Measurements from ENCODE around the gene DPH6. TPM values are rescaled to one million over a fixed set of nuclear protein-coding genes. Genes with fewer than 3 reads are reported as not detected.
"Not testable (repeated sequence)": the region's sequence is repeated elsewhere in the genome, so short reads cannot be mapped to it uniquely, and the experiment has no call there.

DPH6 gene
- total RNA-seq, 4 donors from 2014 or later = 7.7 to 12.9 (median 8.5) TPM

DNA sequence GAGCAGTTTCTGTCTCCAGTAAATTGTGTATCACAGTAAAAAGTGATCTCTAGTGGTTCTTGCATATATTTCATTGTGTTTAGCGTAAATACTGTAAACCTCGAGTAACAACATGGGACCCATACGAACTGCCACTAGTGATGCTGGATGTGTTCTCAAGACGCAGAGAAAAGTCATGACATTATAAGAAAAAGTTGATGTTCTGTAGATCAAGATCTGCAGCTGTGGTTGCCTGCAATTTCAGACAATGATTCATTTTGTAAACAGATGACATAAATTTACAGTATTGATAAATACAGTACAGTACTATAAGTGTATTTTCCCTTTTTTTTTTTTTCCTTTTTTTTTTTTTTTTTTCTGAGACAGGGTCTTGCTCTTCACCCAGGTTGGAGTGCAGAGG lies 100.1 kb downstream of the DPH6 start:
- no peaks in the 10 kb centered on the region for H3K9me3 ChIP-seq
- H3K27me3 ChIP-seq = no peaks in the 10 kb centered on the region
- no peak overlapping the region for H3K27ac ChIP-seq (replicated peaks in 1 of 4)
- H3K36me3 ChIP-seq = peaks cover 0 to 9% (median 4%) of the 10 kb centered on the region in 4 donors
- H3K4me3 ChIP-seq = no peak overlapping the region
- TF ChIP-seq EP300 (IDR thresholded peaks at IDR 0.05) (no peak), POLR2A (IDR thresholded peaks at IDR 0.05; ENCODE audit: low read depth) (no peak), CTCF (IDR thresholded peaks at IDR 0.05) (no peak), POLR2AphosphoS5 (IDR thresholded peaks at IDR 0.05) (no peak)
- H3K4me1 ChIP-seq = peaks cover 0 to 6% (median 5%) of the 10 kb centered on the region in 4 donors
- 70% methylated on average over 4 of the region's 4 CpGs for WGBS
- DNase-seq (ENCODE audit: extremely low spot score) = no peak
- intact Hi-C loops (cut with DNase I) = loop anchor here (2.0 kb wide), 1 partner anchor 157 kb away; no protein-coding TSS in a partner anchor

GRCh38 chr15:35444557-35445204 lies 101.3 kb downstream of the DPH6 start:
- 41% methylated on average over 1 of the region's 1 CpG for WGBS
- intact Hi-C loops (cut with DNase I) = loop anchor here (1.0 to 2.0 kb wide), 2 partner anchors 156 to 367 kb away; no protein-coding TSS in a partner anchor
- no peak for DNase-seq (ENCODE audit: extremely low spot score)
- Histone ChIP-seq H3K27me3 (no peaks in the 10 kb centered on the region), H3K36me3 (peaks cover 0 to 9% (median 4%) of the 10 kb centered on the region in 4 donors), H3K9me3 (no peaks in the 10 kb centered on the region), H3K4me3 (no peak overlapping the region), H3K4me1 (peaks cover 0 to 6% (median 5%) of the 10 kb centered on the region in 4 donors), H3K27ac (replicated peaks in 1 of 4) (no peak overlapping the region)
- TF ChIP-seq CTCF (IDR thresholded peaks at IDR 0.05) (peak; percentile 62 to 79 (median 75)), POLR2AphosphoS5 (IDR thresholded peaks at IDR 0.05) (no peak)

- Histone ChIP-seq H3K27ac (replicated peaks in 1 of 4) (no peak overlapping the region), H3K4me3 (no peak overlapping the region), H3K27me3 (no peaks in the 10 kb centered on the region), H3K9me3 (no peaks in the 10 kb centered on the region), H3K36me3 (peaks cover 0 to 9% (median 4%) of the 10 kb centered on the region in 4 donors), H3K4me1 (peaks cover 0 to 6% (median 5%) of the 10 kb centered on the region in 4 donors)
- DNase-seq (ENCODE audit: extremely low spot score) = no peak
- intact Hi-C loops (cut with DNase I) = no loop called here
- TF ChIP-seq CTCF (IDR thresholded peaks at IDR 0.05) (no peak), POLR2AphosphoS5 (IDR thresholded peaks at IDR 0.05) (no peak), POLR2A (IDR thresholded peaks at IDR 0.05; ENCODE audit: low read depth) (no peak), EP300 (IDR thresholded peaks at IDR 0.05) (no peak)
Measured at GRCh38 chr15:35443376-35443775, 102.6 kb downstream of the DPH6 start.

- TF ChIP-seq POLR2A (IDR thresholded peaks at IDR 0.05; ENCODE audit: low read depth) (no peak), POLR2AphosphoS5 (IDR thresholded peaks at IDR 0.05) (no peak), EP300 (IDR thresholded peaks at IDR 0.05) (no peak), CTCF (IDR thresholded peaks at IDR 0.05) (no peak)
- H3K27me3 ChIP-seq = no peaks in the 10 kb centered on the region
- intact Hi-C loops (cut with DNase I) = no loop called here
- no peak overlapping the region for H3K27ac ChIP-seq (replicated peaks in 1 of 4)
- H3K9me3 ChIP-seq = no peaks in the 10 kb centered on the region
- no peak for DNase-seq (ENCODE audit: extremely low spot score)
- peaks cover 0 to 6% (median 5%) of the 10 kb centered on the region in 4 donors for H3K4me1 ChIP-seq
- no peak overlapping the region for H3K4me3 ChIP-seq
- peaks cover 0 to 8% (median 4%) of the 10 kb centered on the region in 4 donors for H3K36me3 ChIP-seq
- WGBS = 86% methylated on average over 1 of the region's 1 CpG
Measured at GRCh38 chr15:35442742-35443141, 103.2 kb downstream of the DPH6 start.

DNA sequence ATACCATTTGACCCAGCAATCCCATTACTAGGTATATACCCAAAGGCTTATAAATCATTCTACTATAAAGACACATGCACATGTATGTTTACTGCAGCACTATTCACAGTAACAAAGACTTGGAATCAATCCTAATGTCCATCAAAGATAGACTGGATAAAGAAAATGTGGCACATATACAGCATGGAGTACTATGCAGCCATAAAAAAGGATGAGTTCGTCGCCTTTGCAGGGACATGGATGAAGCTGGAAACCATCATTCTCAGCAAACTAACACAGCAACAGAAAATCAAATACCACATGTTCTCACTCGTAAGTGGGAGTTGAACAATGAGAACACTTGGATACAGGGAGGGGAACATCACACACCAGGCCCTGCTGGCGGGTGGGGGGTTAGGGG lies 104.7 kb downstream of the DPH6 start:
- intact Hi-C loops (cut with DNase I); H3K27me3 ChIP-seq; H3K27ac ChIP-seq (replicated peaks in 1 of 4); H3K4me1 ChIP-seq; DNase-seq (ENCODE audit: extremely low spot score); H3K36me3 ChIP-seq; H3K4me3 ChIP-seq; H3K9me3 ChIP-seq: not testable (repeated sequence)
- WGBS = 97% methylated on average over 4 of the region's 4 CpGs

Measured in esophagus muscularis mucosa (tissue), 4 donors.